Activated CD8-positive, alpha-beta memory T cell treated with anti-CD3 and anti-CD28 coated beads for 24 hours (primary cell): ENCODE data around the gene SRC.

ENCODE experiments used
- DNase-seq: peaks from one replicate; pipeline ENCODE4 v3.0.0-alpha.2; 2020

The SRC gene

DNA sequence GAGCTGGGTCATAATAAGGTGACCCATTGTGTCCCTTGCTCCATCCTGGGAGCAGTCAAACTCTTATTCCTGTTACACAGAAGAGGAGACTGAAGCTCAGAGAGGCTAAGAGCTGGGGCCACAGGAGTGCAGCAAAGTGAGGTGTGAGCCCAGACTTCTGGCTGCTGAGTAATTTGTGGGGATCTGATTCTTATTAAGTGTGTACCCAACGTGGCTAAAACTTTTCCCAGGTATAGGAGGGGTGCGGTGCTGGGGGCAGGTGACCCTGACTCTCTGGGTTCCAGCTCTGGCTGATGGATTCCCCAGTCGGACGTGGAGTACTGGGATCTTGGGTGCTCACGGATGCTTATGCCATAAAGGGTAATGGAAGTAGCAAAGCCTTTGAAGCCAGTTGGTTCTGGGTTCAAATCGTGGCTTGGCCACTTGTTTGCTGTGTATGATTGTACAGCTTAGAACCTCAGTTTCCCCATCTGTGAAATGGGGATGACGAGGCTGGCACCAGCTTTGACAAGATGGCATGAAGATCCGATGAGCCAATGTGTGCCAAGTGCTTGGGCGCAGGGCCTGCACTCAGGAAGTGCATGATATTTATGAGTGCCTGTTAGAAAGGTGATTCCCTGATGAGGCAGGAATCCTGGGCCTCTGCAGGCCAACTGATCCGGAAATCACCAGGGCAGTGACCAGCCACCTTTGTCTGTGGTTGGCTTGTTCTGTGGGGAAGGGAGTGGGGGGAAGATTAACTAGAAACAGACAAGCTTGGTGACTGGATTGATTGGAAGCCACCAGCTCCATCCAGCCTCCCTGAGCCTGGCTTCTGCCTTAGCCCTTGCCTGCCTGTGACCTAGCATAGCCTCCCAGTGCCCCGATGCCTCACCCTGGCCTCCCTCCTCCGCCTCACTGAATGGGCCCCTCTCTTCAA is 6.0 kb downstream of the SRC start:
- no peak for DNase-seq

DNA sequence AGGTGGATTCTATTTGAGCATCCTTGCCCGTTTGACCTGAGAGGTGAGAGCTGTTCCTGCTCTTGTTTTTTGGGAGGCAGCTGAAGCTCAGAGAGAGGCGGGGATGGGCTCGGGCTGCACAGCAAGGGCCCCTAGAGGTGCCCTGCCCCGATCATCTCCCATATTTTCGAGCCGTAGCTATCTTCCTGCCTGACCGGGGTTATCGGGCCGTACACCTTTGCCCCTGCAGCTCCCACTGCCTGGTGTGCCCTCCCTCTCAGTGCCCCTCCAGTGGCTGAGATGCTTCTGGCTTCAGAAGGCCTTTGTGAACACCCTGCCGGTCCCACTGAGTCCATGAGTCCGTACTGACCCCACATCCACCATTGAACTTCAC is 6.7 kb downstream of the SRC start:
- no peak for DNase-seq

DNA sequence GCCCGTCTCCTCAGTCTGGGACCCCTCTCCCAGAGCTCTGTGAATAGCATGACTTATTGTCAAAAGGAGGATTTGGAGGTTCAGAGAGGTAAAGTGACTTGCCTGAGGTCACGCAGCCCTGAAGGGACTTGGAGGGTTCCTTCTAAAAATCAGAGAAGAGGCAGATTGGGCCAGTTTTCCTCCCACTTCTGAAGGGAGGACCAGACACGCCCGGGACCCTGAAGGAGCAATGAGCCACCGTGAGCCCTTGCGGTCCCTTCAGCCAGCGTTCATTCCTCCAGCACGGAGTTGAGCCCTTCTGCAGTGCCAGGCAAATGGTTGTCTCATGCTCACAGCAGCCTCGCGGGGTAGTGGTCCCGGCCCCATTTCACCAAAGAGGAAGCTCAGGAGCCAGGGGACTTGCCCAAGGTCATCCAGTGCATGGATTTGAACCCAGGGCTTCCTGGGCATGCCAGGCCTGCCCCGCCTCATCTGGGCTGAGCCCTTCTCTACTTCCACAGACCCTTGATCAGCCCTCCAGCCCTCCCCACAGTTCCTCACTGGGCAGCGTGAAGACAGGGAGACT is 7.4 kb downstream of the SRC start:
- no peak for DNase-seq

DNA sequence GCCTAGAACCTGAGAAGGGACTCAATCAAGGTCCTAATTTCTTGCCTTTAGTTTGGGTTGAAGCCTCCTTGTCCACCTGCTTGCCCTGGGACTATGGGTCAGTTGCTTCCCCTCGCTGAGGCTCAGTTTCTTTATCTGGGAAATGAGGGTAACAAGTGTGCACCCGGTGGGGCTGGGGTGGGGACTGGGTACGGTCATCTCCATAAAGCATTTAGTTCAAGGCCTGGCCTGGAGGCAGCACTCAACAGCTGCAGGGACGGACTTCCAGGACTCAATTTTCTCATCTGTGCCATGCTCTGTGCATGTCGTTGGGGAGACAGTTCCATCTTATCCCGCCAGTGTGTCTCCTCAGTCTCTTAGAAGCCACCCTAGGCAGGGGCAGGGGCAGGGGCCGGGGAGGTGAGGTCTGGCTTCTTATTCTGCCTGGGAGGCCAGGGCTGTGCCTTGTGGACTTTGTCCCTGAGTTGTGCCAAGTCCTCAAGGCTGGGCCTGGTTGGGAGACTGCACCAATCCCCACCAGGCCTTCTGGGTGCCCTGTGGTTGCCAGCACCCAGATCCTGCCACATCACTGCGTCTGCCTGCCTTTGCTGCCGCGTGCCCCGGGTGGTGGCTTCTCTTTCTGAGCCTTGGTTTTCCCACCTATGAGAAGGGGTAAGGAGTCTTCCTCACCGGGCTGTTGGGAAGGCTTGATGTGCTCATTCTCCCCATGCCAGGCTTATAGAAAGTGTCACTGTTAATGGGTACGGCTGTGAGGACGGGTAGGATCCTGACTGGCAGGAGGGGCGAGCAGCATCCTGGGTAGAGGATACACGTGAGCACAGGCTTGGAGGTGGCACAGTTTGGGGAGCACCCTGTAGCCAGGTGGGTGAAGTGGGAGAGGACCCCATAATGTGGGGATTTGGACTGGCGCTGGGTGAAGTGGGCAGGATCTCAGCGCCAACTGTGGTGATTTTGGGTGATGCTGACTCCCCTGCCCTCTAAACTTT is 8.6 kb downstream of the SRC start:
- DNase-seq, result no peak

DNA sequence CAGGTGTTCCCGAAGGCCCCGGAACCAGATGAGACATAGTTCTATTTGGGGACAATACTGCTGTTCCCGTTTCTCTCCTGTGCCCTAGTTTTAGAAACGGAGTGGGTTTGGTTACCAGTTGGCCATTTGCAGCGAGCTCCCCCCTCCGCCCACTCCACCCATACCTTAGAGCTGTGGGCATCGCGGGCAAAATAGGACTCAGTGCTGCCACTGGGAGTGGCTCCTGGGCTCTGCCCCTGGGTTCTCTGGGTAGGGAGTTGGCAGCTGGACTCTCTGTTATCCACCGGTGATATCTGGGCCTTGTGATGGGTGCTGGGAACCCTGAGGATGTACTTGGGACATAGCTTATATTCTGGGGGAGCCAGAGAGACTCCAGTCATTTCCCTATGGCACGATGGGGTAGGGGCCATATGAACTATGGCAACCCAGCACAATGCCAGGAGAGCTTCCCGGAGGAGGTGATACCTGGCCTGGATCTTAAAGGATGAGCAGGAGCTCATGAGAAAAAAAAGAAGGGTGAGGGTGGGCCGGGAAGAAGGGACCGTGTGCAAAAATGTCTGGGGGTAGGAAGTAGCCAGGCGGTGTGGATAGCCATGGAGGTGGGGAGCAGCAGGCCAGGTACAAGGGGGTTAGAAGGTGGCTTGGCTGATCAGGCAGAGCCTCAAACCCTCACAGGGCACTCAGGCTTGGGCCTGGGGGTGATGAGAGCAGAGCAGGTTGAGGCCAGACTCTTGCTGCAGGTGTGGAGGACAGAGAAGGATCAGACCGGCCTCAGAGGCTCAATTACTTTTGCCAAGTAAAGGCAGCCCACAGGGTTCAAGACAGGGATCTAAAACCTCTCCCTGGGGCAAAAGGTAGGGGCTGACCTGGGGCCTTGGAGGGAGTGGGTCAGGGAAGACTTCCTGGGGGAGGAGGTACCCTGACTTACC is 9.6 kb downstream of the SRC start:
- DNase-seq, result no peak

DNA sequence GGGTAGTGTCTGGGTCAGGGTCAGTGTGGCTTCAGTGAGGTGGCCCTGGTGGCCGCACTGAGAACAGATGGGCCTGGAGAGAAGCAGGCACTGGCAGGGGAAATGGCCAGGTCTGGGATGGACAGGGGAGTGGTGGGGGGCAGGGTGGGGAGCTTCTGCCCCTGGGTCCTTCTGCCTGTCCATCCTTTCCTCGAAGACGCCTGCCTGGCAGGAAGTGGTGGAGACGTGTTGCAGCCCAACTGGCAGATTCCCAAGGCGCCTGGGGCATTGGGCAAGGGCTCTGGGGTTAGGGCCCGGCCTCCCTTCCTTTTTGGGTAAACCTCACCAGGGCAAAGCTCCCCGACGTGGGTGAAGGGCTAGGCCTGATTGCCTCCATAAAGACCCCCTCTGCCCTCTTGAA is 10.4 kb downstream of the SRC start:
- DNase-seq, result no peak

DNA sequence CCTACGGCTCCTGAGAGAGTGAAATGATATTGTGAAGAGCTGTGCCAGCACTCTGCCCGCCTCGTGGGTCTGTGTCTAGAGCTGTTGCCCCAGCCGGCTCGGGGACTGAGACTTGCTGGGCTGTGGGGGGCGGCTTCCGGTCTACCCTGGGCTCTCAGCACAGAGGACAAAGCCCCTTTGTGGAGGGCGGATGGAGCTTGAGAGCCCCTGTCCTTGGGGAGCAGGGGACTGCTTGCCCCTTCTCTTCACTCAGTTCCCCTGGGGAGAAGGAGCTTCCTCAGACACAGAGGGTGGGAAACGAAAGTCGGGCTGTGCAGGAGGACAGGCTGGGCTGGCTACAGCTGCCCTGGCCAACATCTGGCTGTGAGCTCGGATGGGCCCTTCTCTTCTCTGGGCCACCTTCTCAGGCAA is 11.0 kb downstream of the SRC start:
- DNase-seq, result no peak

DNA sequence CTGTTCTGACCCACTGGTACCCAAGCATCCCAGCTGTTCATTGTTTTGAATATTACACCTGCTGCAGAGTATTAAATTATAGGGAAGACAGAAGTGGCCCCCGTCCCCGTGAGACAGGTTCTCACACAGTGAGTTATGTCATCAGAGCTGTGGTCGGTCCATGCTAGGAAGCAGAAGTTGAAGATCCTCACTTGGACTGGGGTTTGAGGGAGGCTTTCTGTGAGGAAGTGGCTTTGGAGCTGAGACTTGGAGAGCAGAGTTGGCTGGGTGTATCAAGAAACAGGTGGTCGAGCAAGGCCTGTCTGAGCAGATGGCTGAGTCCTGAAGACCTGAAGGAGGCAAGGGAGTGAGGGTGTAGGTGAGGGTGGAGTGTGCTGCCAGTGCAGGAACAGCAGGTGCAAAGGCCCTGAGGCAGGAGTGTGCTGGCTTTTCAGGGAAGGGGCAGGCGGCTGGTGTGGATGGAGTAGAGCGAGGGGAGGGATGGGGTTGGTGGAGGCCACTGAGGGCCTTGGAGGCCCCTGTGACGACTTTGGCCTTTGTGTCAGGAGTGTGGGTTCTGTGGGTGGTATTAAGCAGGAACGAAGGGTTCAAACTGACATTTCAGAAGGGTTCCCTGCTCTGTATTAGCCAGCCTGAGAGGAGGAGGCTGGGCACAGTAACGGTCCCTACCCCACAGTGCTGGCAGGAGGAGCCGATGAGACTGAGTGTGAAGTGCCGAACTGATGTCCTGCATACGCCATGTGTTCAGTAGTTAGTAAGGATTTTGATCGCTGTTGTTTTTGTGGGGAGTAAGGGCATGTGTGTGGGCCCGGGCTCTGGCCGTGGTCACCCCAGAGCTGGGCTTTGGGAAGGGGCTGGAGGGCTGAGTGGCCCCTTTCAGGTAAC is 11.8 kb downstream of the SRC start:
- DNase-seq, result no peak

DNA sequence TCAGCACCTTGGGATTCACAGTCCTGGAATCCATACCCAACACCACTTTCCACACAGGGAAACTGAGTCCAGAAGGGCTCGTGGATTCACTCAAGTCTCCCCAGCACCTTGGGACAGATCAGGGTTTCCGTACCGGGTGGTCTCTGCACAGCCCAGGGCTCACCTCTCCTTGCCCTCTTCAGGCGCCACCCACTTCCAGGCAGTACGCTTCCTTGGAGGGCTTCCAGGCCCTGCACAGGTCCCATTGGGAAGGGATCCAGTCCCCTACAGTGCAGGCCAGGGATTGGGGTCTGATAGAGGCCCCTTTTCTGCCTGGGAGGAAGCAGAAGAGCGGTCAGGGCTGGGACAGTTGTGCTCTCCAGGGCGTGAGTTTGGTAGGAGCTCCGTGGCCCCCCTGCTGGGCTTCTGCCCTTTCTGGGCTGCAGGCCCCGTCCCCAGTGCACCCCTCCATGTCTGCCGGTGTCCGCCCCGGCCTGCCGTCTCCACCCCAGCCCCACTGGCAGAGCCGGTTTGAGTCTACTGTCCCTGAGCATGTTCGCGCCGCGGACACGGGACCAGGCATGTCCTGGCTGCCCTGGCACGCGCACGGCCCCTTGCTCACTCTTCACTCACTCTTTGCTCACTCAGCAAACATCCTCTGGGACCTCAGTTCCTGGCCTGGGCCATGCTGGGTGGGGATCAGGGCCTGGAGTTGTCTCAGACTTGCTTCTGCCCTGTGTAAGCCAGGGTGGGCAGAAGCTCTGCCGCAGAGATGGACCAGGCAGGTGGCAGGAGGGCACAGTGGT is 12.6 kb downstream of the SRC start:
- no peak for DNase-seq

DNA sequence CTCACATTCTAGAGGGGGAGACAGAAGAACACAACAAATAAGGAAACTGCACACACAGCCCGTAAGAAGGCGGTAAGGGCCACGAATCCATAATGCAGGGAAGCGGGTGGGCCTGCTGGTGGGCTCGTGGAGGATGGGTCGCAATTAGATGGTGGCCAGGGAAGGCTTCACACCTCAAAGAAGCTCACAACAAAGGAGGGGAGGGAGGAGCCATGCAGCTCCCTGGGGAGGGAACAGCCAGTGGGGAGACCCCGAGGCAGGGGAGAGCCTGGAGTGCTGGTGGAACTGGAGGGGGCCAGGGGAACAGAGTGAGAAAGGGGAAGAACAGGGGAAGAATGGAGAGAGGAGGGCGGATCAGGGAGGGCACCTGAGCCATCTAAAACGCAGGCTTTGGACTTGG is 13.4 kb downstream of the SRC start:
- no peak for DNase-seq

DNA sequence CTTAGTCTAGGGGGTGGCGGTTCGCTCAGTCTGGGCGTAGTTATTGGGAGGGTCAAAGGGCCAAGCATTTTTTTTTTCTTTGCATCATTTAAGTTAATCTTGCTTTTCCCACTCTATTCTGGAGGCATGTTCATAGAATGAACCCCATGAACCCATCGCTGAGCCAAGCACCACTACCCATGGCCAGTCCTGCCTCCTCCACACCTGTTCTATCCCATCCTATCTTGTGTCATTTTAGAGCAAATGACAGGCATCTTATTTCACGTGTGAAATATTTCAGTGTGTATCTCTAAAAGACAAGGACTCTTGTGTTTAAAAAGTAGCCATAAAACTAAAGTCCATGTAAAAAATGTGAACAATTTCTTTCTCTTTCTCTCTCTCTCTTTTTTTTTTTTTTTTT is 13.9 kb downstream of the SRC start:
- no peak for DNase-seq

DNA sequence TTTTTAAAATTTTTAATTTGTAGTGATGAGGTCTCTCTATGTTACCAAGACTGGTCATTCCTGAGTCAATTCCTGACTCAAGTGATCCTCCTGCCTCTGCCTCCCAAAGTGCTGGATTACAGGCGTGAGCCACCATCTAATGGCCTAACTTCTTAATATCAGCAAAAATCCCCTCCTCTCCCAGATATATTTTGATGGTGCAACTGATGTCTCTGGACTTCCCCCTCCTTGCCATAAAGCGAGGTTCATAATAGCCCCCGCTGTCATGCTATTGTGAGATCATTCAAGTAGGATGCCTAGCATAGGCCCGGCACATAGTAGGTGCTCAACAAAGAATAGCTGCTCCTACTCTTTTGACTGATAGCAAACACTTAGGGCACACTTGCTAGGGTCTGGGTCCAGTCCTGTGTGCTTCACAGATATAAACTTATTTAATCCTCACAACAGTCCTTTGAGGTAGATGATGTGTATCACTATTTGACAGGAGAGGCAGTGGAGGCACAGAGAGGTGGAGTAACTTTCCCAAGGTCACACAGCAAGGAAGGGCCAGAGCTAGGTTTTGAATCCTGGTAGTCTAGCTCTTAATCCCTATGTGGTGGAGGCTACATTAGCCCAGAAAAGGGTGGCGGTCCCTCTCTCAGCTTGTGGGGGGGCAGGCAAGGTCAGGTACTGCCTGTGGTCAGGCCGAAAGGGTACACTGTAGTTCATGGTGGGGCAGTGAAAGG is 14.6 kb downstream of the SRC start:
- DNase-seq, result no peak

DNA sequence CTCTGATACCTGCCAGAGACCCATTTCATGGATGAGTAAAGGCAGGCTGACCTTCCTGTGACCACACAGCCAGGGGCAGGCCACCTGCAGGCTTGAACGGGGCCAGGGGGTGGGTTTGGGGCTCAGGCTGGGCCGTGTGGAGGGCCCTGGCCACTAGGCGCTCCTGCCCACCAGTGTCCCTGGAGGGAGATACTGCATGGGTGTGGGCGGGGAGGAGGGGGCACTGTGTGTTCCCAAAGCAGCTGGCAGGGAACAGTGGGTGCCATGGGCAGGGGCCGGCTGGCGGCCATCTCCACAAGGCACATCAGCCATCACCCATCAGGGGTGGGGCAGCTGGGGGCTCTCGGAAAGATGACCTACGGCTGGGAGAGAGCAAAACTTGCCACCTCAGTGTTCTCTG is 15.4 kb downstream of the SRC start:
- no peak for DNase-seq

DNA sequence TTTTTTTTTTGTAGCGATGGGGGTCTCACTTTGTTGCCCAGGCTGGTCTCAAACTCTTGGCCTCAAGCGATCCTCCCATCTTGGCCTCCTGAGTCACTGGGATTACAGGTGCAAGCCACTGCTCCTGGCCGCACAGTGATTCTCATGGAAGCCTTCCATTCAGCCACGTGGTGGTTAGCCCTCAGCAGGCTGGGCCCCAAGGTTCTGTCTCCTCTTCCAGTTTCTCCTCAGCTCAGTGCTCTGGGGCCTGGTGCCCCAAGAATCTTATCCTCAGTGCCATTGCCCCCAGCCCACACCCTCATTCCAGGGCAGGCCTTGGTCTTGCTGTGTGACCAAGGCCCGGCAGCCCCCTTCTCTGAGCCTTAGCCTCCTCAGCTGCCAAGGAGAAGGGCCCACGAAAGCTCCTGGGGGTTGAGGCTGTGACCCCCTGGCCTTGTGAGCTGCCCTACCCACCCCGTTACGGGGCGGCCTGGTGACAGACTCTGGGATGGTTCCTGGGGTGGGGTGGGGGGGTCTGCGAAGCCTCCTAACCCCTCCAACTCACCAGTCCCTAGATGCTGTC is 16.4 kb downstream of the SRC start:
- no peak for DNase-seq

DNA sequence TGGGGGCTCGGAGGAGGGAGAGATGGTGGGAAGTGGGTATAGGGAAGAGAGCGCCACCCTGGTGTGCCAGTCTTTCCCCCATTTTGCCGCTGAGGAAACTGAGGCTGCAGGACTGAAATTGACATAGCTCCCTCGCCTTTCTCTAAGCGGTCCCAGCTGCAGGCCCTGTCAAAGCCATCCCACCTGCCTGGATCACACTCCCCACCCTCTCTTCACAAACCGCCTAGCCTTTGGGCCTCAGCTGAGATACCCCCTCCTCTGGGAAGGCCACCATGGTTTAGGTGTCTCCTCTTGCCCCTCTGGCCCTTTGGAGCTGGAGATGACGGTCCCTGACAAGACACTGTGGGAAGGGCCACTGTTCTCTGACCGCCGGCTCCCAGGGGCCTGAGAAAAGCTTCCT is 16.9 kb downstream of the SRC start:
- DNase-seq, result no peak

DNA sequence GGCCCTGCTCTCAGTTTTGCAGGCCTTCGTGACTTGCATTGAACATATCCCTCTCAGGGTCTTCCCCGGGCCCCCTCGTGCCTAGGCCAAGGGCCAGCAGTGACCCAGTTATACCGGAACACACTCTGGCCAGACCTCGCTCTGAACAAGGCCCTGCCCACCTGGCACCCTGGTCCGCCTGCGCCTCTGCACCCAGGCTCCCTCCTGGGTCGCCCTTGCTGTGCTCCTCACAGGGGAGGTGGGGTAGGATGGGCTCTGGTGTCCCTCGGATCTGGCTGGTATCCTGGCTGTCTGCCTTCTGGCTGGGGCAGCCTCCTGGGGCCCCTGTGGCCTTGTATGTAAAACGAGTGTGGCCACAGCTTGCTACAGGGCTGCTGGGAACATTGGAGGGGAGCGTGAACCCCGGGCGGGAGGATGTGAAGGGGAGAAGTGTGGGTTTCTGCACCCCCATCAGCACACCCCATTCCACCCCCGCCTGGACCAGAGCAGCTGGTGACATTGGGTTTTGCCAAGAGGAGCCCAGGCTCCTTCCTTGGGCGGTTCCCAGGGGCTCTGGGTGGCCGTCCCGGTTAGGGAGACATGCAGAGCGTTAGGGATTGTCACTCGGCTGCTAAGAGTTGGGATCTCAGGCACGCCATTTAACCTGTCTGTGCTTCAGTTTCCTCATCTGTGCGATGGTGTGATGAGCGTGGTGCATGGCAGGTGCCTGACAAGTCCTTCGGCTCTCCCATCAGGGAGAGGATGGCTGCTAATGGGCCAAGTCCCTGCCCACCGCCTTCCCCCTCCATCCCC is 17.5 kb downstream of the SRC start:
- no peak for DNase-seq

DNA sequence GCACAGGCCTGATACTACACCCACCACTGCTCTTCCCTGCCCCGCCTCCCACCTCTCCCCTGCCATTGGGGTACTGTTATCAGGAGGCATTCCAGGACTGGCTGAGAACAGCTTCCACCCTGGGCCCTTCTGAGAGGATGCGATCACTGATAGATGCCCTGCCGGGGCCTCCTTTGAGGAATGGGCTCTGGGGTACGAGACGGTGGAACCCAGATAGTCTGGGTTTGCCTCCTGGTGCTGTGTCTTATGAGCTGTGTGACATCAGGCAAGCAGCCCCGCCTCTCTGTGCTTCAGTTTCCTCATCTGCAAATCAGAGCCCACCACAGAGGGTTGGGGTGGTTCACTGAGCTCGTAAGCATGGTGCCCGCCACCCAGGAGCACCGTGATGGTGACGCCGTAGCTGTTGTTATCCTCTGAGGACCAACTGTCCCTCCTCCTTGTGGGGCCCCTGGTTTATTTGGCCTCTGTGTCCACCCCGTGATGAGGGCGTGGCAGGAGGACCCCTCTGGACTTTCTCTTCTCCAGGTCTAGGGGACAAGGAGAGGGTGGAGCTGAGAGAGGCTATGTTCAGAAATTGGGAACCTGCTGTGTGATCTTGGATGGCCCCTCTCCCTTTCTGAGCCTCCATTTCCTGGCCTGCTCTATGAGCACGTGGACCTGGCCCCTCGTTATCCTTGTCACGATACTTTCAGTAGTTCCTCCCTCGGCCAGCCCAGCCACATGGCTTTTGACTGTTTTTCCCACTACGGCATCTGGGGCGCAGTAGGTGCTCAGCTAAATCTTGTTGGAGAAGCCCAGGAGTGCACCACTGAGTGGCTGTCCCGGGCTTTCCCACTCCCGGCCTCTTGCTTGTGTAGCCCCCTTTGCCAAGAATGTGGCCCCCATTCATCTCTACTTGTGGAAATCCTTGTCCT is 18.3 kb downstream of the SRC start:
- DNase-seq, result no peak

DNA sequence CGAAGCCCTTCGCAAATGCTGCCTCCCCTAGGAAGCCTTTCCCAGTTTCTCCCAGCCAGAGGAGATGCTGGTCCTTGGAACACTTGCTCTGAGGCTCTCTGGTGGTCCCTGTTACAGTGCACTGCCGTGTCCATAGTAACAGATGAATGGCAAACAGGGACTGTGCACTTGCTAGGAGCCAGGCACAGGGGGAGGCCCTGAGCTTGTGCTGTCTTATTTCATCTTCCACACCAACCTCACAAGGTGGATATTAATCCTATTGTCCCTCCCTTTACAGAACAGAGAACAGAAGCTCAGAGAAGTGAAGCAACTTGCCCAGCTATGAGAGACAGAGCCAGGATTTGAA is 19.0 kb downstream of the SRC start:
- no peak for DNase-seq
